GM23338 (cell line): ENCODE results near the gene CNIH3. TPM values are rescaled to one million over a fixed set of nuclear protein-coding genes. Genes with fewer than 3 reads are reported as not detected.

Experiments used
- ATAC-seq: fragments of 200-7000 bp; cut with Tn5 transposase; 3 replicates; pipeline ENCODE4 v1.9.1; 2020
- DNase-seq: peaks from one replicate; pipeline ENCODE4 v3.0.0-alpha.2; 2015; ENCODE audit warnings: low spot score
- H2AFZ ChIP-seq: fragments of 200-600 bp; sonication (generic); 2 replicates; pipeline ENCODE4 v1.8.0; 2016; ENCODE audit warnings: antibody characterized with exemption, mild to moderate bottlenecking, moderate library complexity
- H3F3A ChIP-seq: fragments of 200-600 bp; sonication (generic); replicated peaks from 2 replicates; pipeline ENCODE4 v1.8.0; 2017; ENCODE audit warnings: antibody characterized with exemption, mixed run types, low read depth
- H3K27ac ChIP-seq: fragments of 200-600 bp; sonication (generic); 2 replicates; pipeline ENCODE4 v1.6.1; 2016; ENCODE audit warnings: low read depth
- H3K27me3 ChIP-seq: fragments of 200-600 bp; sonication (generic); 2 replicates; pipeline ENCODE4 v1.8.0; 2016; ENCODE audit warnings: mild to moderate bottlenecking, mixed run types, moderate library complexity; ENCODE audit not compliant: insufficient read depth
- H3K36me3 ChIP-seq: fragments of 200-600 bp; sonication (generic); 2 replicates; pipeline ENCODE4 v1.8.0; 2016; ENCODE audit warnings: mild to moderate bottlenecking; ENCODE audit not compliant: insufficient read depth
- H3K4me1 ChIP-seq: fragments of 200-600 bp; sonication (generic); 2 replicates; pipeline ENCODE4 v1.8.0; 2016; ENCODE audit warnings: mild to moderate bottlenecking, moderate library complexity; ENCODE audit not compliant: insufficient read depth
- H3K4me2 ChIP-seq: fragments of 200-600 bp; sonication (generic); 2 replicates; pipeline ENCODE4 v1.7.1; 2017; ENCODE audit warnings: mixed run types
- H3K4me3 ChIP-seq: fragments of 200-600 bp; sonication (generic); 2 replicates; pipeline ENCODE4 v1.6.1; 2016; ENCODE audit warnings: mixed run types
- H3K79me2 ChIP-seq: fragments of 200-600 bp; sonication (generic); replicated peaks from 2 replicates; pipeline ENCODE4 v1.8.0; 2017; ENCODE audit warnings: mild to moderate bottlenecking; ENCODE audit not compliant: insufficient read depth
- H3K9me2 ChIP-seq: fragments of 200-600 bp; sonication (generic); 2 replicates; pipeline ENCODE4 v1.8.0; 2017; ENCODE audit not compliant: insufficient read depth
- H4K20me1 ChIP-seq: fragments of 200-600 bp; sonication (generic); replicated peaks from 2 replicates; pipeline ENCODE4 v1.8.0; 2017; ENCODE audit warnings: mild to moderate bottlenecking; ENCODE audit not compliant: insufficient read depth
- H3K27ac Mint-ChIP-seq: 2 replicates; pipeline ENCODE4 v1.8.0; 2020; ENCODE audit warnings: inconsistent platforms, mild to moderate bottlenecking, moderate library complexity, mixed read lengths
- H3K27me3 Mint-ChIP-seq: 3 replicates; pipeline ENCODE4 v1.8.0; 2022; ENCODE audit warnings: low read depth, mild to moderate bottlenecking, moderate library complexity, mixed read lengths, inconsistent platforms; ENCODE audit not compliant: insufficient read depth, poor library complexity
- H3K36me3 Mint-ChIP-seq: 3 replicates; pipeline ENCODE4 v1.8.0; 2021; ENCODE audit warnings: low read depth, mild to moderate bottlenecking, inconsistent platforms, moderate library complexity, mixed read lengths
- H3K4me1 Mint-ChIP-seq: 3 replicates; pipeline ENCODE4 v1.8.0; 2020; ENCODE audit warnings: mild to moderate bottlenecking, inconsistent platforms, mixed read lengths
- H3K4me3 Mint-ChIP-seq: 3 replicates; pipeline ENCODE4 v1.8.0; 2021; ENCODE audit warnings: moderate library complexity, mild to moderate bottlenecking, inconsistent platforms, mixed read lengths
- H3K9me3 Mint-ChIP-seq: 3 replicates; pipeline ENCODE4 v1.8.0; 2020; ENCODE audit warnings: moderate library complexity, mild to moderate bottlenecking, inconsistent platforms, mixed read lengths
- CREB1 ChIP-seq: fragments of 250-450 bp; sonication (Bioruptor Pico); IDR thresholded peaks from 2 replicates; pipeline ENCODE4 v1.5.0; 2020; ENCODE audit warnings: low read depth, mild to moderate bottlenecking, moderate library complexity
- CTCF ChIP-seq, 2 experiments: fragments of 200-600 bp in 1 of 2; sonication (generic) in 1 of 2; conservative IDR thresholded peaks; 2 replicates each; pipeline versions ENCODE4 v1.5.1 to v1.6.1; 2016 to 2017; ENCODE audit warnings: antibody characterized with exemption in 2 of 2, low read depth in 2 of 2, mild to moderate bottlenecking in 2 of 2, moderate library complexity in 1 of 2
- ETS1 ChIP-seq: IDR thresholded peaks from 2 replicates; pipeline ENCODE4 v1.6.1; 2016; ENCODE audit warnings: antibody characterized with exemption
- EZH2 ChIP-seq: fragments of 200-600 bp; sonication (generic); IDR thresholded peaks from one replicate; pipeline ENCODE4 v1.8.0; 2017; ENCODE audit warnings: antibody characterized with exemption, mild to moderate bottlenecking, low read depth; ENCODE audit not compliant: unreplicated experiment
- EZH2phosphoT487 ChIP-seq: fragments of 200-600 bp; sonication (generic); IDR thresholded peaks from one replicate; pipeline ENCODE4 v1.8.1; 2018; ENCODE audit warnings: antibody characterized with exemption; ENCODE audit not compliant: unreplicated experiment
- JUNB ChIP-seq: IDR thresholded peaks from one replicate; pipeline ENCODE4 v1.6.1; 2016; ENCODE audit warnings: antibody characterized with exemption; ENCODE audit not compliant: unreplicated experiment
- NANOG ChIP-seq: IDR thresholded peaks from 2 replicates; pipeline ENCODE4 v1.6.1; 2016; ENCODE audit warnings: antibody characterized with exemption, borderline replicate concordance
- POLR2AphosphoS5 ChIP-seq: IDR thresholded peaks from 2 replicates; pipeline ENCODE4 v1.6.1; 2016; ENCODE audit warnings: antibody characterized with exemption, low read depth
- REST ChIP-seq: IDR thresholded peaks from one replicate; pipeline ENCODE4 v1.6.1; 2018; ENCODE audit warnings: antibody characterized with exemption; ENCODE audit not compliant: unreplicated experiment
- STAT1 ChIP-seq: IDR thresholded peaks from one replicate; pipeline ENCODE4 v1.6.1; 2016; ENCODE audit warnings: antibody characterized with exemption; ENCODE audit not compliant: unreplicated experiment
- ZNF114 ChIP-seq: fragments of 250-450 bp; sonication (Bioruptor Pico); IDR thresholded peaks from 2 replicates; pipeline ENCODE4 v1.5.0; 2020; ENCODE audit warnings: mild to moderate bottlenecking, moderate library complexity
- ZNF331 ChIP-seq: fragments of 250-450 bp; sonication (Bioruptor Pico); IDR thresholded peaks from 2 replicates; pipeline ENCODE4 v1.5.0; 2020; ENCODE audit warnings: low read depth, mild to moderate bottlenecking, moderate library complexity
- polyA plus RNA-seq: library from polyadenylated mRNA; unstranded; fragments of >200 nt; fragmentation: Nextera tagmentation; extraction: Ambion mirVana; gene quantifications from 2 replicates; pipeline ENCODE4 v1.2.1, GENCODE V29; 2016
- total RNA-seq: library from RNA; depleted of rRNA; stranded (reverse); fragments of >200 nt; shearing (Covaris generic); gene quantifications from 2 replicates; pipeline ENCODE4 v1.2.3, GENCODE V29; 2014

Gene CNIH3
- total and polyA plus RNA-seq, 2 experiments from 2014 or later = 3.6 to 5.1 TPM

GRCh38 chr1:224720216-224720615 lies 104.1 kb downstream of the CNIH3 start (continued):
- no peak for TF ChIP-seq ZNF331 (CRISPR knock-in tag)

- Histone ChIP-seq H3K4me3 (no peak overlapping the region), H3K36me3 (no peaks in the 10 kb centered on the region), H3K27ac (no peak overlapping the region), H3K4me2 (no peak overlapping the region), H3F3A (no peaks in the 10 kb centered on the region), H2AFZ (no peak overlapping the region), H4K20me1 (no peaks in the 10 kb centered on the region), H3K27me3 (no peaks in the 10 kb centered on the region), H3K4me1 (no peaks in the 10 kb centered on the region), H3K79me2 (no peaks in the 10 kb centered on the region), H3K9me2 (no peaks in the 10 kb centered on the region; the same call in 1 of the 2 replicates)
- Mint-ChIP-seq H3K27ac (no peak overlapping the region), H3K27me3 (peaks cover 3% of the 10 kb centered on the region), H3K4me1 (peaks cover 14% of the 10 kb centered on the region), H3K36me3 (no peaks in the 10 kb centered on the region; the same call in 2 of the 3 replicates), H3K4me3 (no peak overlapping the region), H3K9me3 (no peaks in the 10 kb centered on the region)
- ATAC-seq = no peak
- TF ChIP-seq CTCF (conservative IDR thresholded peaks at IDR 0.05; ENCODE audit: low read depth in 2 of 2) (no peak), ZNF331 (CRISPR knock-in tag) (no peak), ETS1 (no peak), CREB1 (CRISPR knock-in tag) (no peak), ZNF114 (CRISPR knock-in tag) (no peak), EZH2phosphoT487 (no peak), JUNB (no peak)
- DNase-seq = no peak
Observed at GRCh38 chr1:224721000-224721399, 104.9 kb downstream of the CNIH3 start.

- no peaks in the 10 kb centered on the region for H4K20me1 ChIP-seq
- no peaks in the 10 kb centered on the region for H3K4me1 ChIP-seq
- H3K4me3 ChIP-seq = no peak overlapping the region
- Mint-ChIP-seq H3K4me3 (no peak overlapping the region), H3K36me3 (no peaks in the 10 kb centered on the region; the same call in 2 of the 3 replicates), H3K9me3 (no peaks in the 10 kb centered on the region), H3K27me3 (peaks cover 3% of the 10 kb centered on the region), H3K4me1 (peaks cover 14% of the 10 kb centered on the region), H3K27ac (no peak overlapping the region)
- no peaks in the 10 kb centered on the region for H3K36me3 ChIP-seq
- H3K27me3 ChIP-seq = no peaks in the 10 kb centered on the region
- DNase-seq = no peak
- H3K79me2 ChIP-seq = no peaks in the 10 kb centered on the region
- no peak for ATAC-seq
- no peak overlapping the region for H3K27ac ChIP-seq
- H3K4me2 ChIP-seq = no peak overlapping the region
- H3F3A ChIP-seq = no peaks in the 10 kb centered on the region
- no peak overlapping the region for H2AFZ ChIP-seq
- no peaks in the 10 kb centered on the region; the same call in 1 of the 2 replicates for H3K9me2 ChIP-seq
- TF ChIP-seq EZH2phosphoT487 (no peak), CREB1 (CRISPR knock-in tag) (no peak), POLR2AphosphoS5 (no peak), STAT1 (no peak), JUNB (no peak), ETS1 (no peak), CTCF (conservative IDR thresholded peaks at IDR 0.05; ENCODE audit: low read depth in 2 of 2) (no peak), EZH2 (no peak), REST (no peak), NANOG (no peak), ZNF114 (CRISPR knock-in tag) (no peak)
Observed at GRCh38 chr1:224722838-224723237, 106.7 kb downstream of the CNIH3 start.
